CD4-positive, alpha-beta T cell treated with Interleukin-6 at 100 ng/mL for 8 hours (primary cell): Measurements from ENCODE around the gene LSM4.
A peak's percentile ranks its signal among the peaks of the same experiment; 100 is the strongest.
"Not testable (repeated sequence)": the region's sequence is repeated elsewhere in the genome, so short reads cannot be mapped to it uniquely, and the experiment has no call there.

Source experiments
- DNase-seq: peaks from one replicate; pipeline ENCODE4 v3.0.0-alpha.2; 2020; ENCODE audit warnings: mixed read lengths, low spot score

The LSM4 gene

GRCh38 chr19:18340990-18341868 is 18.4 kb upstream of the LSM4 start:
- DNase-seq, result peak; percentile 63

- peak; percentile 49 for DNase-seq
Measured at GRCh38 chr19:18340190-18340989, 17.5 kb upstream of the LSM4 start, which contains the start of gene PGPEP1. Gene PGPEP1, plus strand, starts transcription at chr19:18340598. Its CDS starts 84 bp downstream, at chr19:18340682.

- DNase-seq, result no peak
Measured at GRCh38 chr19:18339723-18340122, 16.8 kb upstream of the LSM4 start.

GRCh38 chr19:18338541-18338940 is 15.7 kb upstream of the LSM4 start:
- no peak for DNase-seq

- DNase-seq, result no peak
Measured at GRCh38 chr19:18336121-18336520, 13.2 kb upstream of the LSM4 start.

GRCh38 chr19:18333680-18334079 is 10.8 kb upstream of the LSM4 start:
- DNase-seq, result no peak

- DNase-seq, result no peak
Measured at GRCh38 chr19:18332917-18333530, 10.1 kb upstream of the LSM4 start.

GRCh38 chr19:18330868-18331267 is 8.0 kb upstream of the LSM4 start:
- no peak for DNase-seq

GRCh38 chr19:18329035-18329376 is 6.1 kb upstream of the LSM4 start:
- DNase-seq, result no peak

GRCh38 chr19:18328340-18329034 is 5.6 kb upstream of the LSM4 start:
- DNase-seq, result peak; percentile 93

- DNase-seq, result no peak
Measured at GRCh38 chr19:18326772-18327171, 3.9 kb upstream of the LSM4 start.

- DNase-seq, result not testable (repeated sequence)
Measured at GRCh38 chr19:18324373-18324731, 1.5 kb upstream of the LSM4 start.

- DNase-seq, result no peak
Measured at GRCh38 chr19:18322318-18322758, 538 bp downstream of the LSM4 start.

- peak; percentile 24 for DNase-seq
Measured at GRCh38 chr19:18321734-18322102, 1.2 kb downstream of the LSM4 start.

GRCh38 chr19:18320865-18321733 is 1.8 kb downstream of the LSM4 start:
- no peak for DNase-seq

- no peak for DNase-seq
Measured at GRCh38 chr19:18319591-18320135, 3.2 kb downstream of the LSM4 start.

GRCh38 chr19:18317961-18318800 is 4.7 kb downstream of the LSM4 start:
- DNase-seq, result peak; percentile 62

- DNase-seq, result no peak
Measured at GRCh38 chr19:18313398-18313797, 9.5 kb downstream of the LSM4 start.

GRCh38 chr19:18312092-18312534 is 10.8 kb downstream of the LSM4 start:
- no peak for DNase-seq
